ENCODE results near the gene TRAF5.

The TRAF5 gene

DNA sequence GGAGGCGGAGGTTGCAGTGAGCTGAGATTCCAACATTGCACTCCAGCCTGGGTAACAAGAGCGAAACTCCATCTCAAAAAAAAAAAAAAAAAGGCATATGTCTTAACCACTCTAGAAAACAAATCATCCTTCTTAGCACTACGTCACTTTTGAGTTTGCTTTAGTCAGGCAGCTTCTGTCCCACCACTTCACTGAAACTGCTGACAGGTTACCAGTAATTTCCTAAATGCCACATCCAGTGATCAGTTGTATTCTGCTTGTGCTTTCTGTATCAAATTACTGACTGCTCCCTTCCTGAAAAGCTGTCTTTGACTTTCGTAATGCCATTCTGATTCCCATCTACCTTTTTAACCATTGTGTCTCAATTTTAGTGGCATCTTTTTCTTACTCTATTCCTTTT, 45.7 kb upstream of the TRAF5 start:
- TF ChIP-seq BACH2 (CRISPR knock-in tag; IDR thresholded peaks at IDR 0.05; ENCODE audit: borderline replicate concordance) (no peak), ARNTL (CRISPR knock-in tag; IDR thresholded peaks at IDR 0.05; ENCODE audit: borderline replicate concordance, low read depth) (no peak), RARB (CRISPR knock-in tag; IDR thresholded peaks at IDR 0.05) (no peak), PPARA (CRISPR knock-in tag; IDR thresholded peaks at IDR 0.05; ENCODE audit: borderline replicate concordance) (no peak), ZC3H10 (CRISPR knock-in tag; IDR thresholded peaks at IDR 0.05) (no peak), TOX (CRISPR knock-in tag; IDR thresholded peaks at IDR 0.05; ENCODE audit: borderline replicate concordance) (no peak), ZFP3 (CRISPR knock-in tag; IDR thresholded peaks at IDR 0.05) (no peak), GLIS3 (CRISPR knock-in tag; IDR thresholded peaks at IDR 0.05) (no peak), SNAI2 (CRISPR knock-in tag; IDR thresholded peaks at IDR 0.05) (no peak), ISL1 (CRISPR knock-in tag; IDR thresholded peaks at IDR 0.05) (no peak), TCF4 (CRISPR knock-in tag; IDR thresholded peaks at IDR 0.05; ENCODE audit: borderline replicate concordance) (no peak), OSR1 (CRISPR knock-in tag; IDR thresholded peaks at IDR 0.05) (no peak), ZNF70 (CRISPR knock-in tag; IDR thresholded peaks at IDR 0.05) (no peak)
- TF ChIP-seq, protein P1, sequence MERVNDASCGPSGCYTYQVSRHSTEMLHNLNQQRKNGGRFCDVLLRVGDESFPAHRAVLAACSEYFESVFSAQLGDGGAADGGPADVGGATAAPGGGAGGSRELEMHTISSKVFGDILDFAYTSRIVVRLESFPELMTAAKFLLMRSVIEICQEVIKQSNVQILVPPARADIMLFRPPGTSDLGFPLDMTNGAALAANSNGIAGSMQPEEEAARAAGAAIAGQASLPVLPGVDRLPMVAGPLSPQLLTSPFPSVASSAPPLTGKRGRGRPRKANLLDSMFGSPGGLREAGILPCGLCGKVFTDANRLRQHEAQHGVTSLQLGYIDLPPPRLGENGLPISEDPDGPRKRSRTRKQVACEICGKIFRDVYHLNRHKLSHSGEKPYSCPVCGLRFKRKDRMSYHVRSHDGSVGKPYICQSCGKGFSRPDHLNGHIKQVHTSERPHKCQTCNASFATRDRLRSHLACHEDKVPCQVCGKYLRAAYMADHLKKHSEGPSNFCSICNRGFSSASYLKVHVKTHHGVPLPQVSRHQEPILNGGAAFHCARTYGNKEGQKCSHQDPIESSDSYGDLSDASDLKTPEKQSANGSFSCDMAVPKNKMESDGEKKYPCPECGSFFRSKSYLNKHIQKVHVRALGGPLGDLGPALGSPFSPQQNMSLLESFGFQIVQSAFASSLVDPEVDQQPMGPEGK (CRISPR knock-in tag; IDR thresholded peaks at IDR 0.05; ENCODE audit: borderline replicate concordance), result no peak
- TF ChIP-seq, protein P2, sequence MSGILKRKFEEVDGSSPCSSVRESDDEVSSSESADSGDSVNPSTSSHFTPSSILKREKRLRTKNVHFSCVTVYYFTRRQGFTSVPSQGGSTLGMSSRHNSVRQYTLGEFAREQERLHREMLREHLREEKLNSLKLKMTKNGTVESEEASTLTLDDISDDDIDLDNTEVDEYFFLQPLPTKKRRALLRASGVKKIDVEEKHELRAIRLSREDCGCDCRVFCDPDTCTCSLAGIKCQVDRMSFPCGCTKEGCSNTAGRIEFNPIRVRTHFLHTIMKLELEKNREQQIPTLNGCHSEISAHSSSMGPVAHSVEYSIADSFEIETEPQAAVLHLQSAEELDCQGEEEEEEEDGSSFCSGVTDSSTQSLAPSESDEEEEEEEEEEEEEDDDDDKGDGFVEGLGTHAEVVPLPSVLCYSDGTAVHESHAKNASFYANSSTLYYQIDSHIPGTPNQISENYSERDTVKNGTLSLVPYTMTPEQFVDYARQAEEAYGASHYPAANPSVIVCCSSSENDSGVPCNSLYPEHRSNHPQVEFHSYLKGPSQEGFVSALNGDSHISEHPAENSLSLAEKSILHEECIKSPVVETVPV (CRISPR knock-in tag; IDR thresholded peaks at IDR 0.05), result no peak
- TF ChIP-seq, protein P3, sequence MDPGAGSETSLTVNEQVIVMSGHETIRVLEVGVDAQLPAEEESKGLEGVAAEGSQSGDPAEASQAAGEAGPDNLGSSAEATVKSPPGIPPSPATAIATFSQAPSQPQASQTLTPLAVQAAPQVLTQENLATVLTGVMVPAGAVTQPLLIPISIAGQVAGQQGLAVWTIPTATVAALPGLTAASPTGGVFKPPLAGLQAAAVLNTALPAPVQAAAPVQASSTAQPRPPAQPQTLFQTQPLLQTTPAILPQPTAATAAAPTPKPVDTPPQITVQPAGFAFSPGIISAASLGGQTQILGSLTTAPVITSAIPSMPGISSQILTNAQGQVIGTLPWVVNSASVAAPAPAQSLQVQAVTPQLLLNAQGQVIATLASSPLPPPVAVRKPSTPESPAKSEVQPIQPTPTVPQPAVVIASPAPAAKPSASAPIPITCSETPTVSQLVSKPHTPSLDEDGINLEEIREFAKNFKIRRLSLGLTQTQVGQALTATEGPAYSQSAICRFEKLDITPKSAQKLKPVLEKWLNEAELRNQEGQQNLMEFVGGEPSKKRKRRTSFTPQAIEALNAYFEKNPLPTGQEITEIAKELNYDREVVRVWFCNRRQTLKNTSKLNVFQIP (CRISPR knock-in tag; IDR thresholded peaks at IDR 0.05; ENCODE audit: borderline replicate concordance, low read depth), result no peak
- TF ChIP-seq, protein P4, sequence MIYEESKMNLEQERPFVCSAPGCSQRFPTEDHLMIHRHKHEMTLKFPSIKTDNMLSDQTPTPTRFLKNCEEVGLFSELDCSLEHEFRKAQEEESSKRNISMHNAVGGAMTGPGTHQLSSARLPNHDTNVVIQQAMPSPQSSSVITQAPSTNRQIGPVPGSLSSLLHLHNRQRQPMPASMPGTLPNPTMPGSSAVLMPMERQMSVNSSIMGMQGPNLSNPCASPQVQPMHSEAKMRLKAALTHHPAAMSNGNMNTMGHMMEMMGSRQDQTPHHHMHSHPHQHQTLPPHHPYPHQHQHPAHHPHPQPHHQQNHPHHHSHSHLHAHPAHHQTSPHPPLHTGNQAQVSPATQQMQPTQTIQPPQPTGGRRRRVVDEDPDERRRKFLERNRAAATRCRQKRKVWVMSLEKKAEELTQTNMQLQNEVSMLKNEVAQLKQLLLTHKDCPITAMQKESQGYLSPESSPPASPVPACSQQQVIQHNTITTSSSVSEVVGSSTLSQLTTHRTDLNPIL (CRISPR knock-in tag; IDR thresholded peaks at IDR 0.05; ENCODE audit: low read depth), result no peak
- ATAC-seq, result no peak

DNA sequence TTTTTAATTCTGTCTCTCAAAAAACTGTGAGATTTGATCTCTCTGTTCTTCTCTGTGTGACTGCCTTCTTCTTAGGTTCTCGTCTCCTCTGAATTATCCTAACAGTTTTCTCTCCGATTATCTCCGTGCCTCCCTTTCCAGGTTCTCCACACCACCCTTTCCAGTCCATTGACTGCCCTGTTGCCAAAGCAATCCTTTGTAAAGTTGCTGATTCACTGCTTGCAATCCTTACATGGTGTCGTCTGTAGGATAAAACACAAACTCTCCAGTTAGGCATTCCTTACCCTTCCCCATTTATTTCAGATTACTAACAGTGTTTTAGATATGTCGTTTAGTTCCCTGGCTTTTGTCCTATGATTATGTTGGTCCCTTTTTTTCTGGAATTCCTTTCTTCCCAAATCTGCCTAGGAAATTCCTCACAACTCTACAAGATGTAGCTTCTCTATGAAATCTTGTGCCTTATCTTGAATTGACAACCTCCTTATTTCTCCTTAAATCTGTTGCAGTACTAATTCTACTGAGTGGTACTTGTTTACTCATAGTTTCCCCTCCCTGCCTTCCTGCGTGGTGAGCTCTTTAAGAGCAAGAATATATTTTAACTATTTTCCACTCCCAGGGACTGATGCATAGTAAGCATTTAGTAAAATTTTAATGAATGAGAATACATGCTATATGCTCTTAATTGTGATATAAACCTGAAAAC, 45.2 kb upstream of the TRAF5 start:
- ATAC-seq, result no peak
- TF ChIP-seq ESRRG (CRISPR knock-in tag; IDR thresholded peaks at IDR 0.05) (no peak), SNAI2 (CRISPR knock-in tag; IDR thresholded peaks at IDR 0.05) (no peak), BACH2 (CRISPR knock-in tag; IDR thresholded peaks at IDR 0.05; ENCODE audit: borderline replicate concordance) (no peak), ZNF8 (CRISPR knock-in tag; IDR thresholded peaks at IDR 0.05) (no peak)
- TF ChIP-seq, protein P1 (CRISPR knock-in tag; IDR thresholded peaks at IDR 0.05; ENCODE audit: borderline replicate concordance), result no peak

DNA sequence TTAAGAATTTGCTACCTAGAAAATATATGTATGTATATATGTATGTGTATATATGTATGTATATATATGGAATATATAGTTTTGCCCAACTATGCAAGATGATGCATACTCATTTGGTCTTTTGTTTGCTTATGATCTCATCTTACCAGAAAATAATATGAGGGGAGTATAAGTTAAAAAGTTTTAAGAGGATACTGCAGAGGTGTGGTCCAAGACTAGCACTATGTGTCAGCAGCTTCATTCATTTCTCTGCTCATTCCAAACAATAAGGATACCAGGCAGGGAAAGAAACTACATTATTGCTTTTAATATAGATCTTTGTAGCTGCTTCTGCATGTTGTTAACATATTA, 44.6 kb upstream of the TRAF5 start:
- no peak for ATAC-seq
- TF ChIP-seq, protein P2 (CRISPR knock-in tag; IDR thresholded peaks at IDR 0.05), result no peak
- TF ChIP-seq ZNF565 (CRISPR knock-in tag; conservative IDR thresholded peaks at IDR 0.05; ENCODE audit: low read depth), result no peak
- no peak for TF ChIP-seq ZFP3 (CRISPR knock-in tag; IDR thresholded peaks at IDR 0.05)
- TF ChIP-seq BACH2 (CRISPR knock-in tag; IDR thresholded peaks at IDR 0.05; ENCODE audit: borderline replicate concordance), result no peak
- no peak for TF ChIP-seq ZNF70 (CRISPR knock-in tag; IDR thresholded peaks at IDR 0.05)
- TF ChIP-seq ZFP30 (CRISPR knock-in tag; IDR thresholded peaks at IDR 0.05), result no peak
- TF ChIP-seq, protein P4 (CRISPR knock-in tag; IDR thresholded peaks at IDR 0.05; ENCODE audit: low read depth), result no peak
- TF ChIP-seq ZNF8 (CRISPR knock-in tag; IDR thresholded peaks at IDR 0.05), result no peak

All from SK-N-SH treated with all-trans-retinoic acid at 6 μM for 48 hours (cell line).